Stimulated activated CD4-positive, alpha-beta T cell treated with anti-CD3 and anti-CD28 coated beads, TNF-alpha, amount 100 ng/mL, for 48 hours (primary cell): Measurements from ENCODE around the gene PDE4A.
"Not testable (repeated sequence)": the region's sequence is repeated elsewhere in the genome, so short reads cannot be mapped to it uniquely, and the experiment has no call there.

ENCODE experiments used
- DNase-seq, 3 donors: peaks; one replicate each; pipeline ENCODE4 v3.0.0-alpha.2; 2020; ENCODE audit warnings: low read depth in 3 of 3

PDE4A gene

GRCh38 chr19:10403137-10404021 lies 17.0 kb upstream of the PDE4A start, which contains the start of gene CDC37:
TSS of gene CDC37 (minus strand) at chr19:10403542. CDS start at chr19:10403479, 63 bp downstream.
- peak; percentile 95 to 98 (median 97) for DNase-seq

DNA sequence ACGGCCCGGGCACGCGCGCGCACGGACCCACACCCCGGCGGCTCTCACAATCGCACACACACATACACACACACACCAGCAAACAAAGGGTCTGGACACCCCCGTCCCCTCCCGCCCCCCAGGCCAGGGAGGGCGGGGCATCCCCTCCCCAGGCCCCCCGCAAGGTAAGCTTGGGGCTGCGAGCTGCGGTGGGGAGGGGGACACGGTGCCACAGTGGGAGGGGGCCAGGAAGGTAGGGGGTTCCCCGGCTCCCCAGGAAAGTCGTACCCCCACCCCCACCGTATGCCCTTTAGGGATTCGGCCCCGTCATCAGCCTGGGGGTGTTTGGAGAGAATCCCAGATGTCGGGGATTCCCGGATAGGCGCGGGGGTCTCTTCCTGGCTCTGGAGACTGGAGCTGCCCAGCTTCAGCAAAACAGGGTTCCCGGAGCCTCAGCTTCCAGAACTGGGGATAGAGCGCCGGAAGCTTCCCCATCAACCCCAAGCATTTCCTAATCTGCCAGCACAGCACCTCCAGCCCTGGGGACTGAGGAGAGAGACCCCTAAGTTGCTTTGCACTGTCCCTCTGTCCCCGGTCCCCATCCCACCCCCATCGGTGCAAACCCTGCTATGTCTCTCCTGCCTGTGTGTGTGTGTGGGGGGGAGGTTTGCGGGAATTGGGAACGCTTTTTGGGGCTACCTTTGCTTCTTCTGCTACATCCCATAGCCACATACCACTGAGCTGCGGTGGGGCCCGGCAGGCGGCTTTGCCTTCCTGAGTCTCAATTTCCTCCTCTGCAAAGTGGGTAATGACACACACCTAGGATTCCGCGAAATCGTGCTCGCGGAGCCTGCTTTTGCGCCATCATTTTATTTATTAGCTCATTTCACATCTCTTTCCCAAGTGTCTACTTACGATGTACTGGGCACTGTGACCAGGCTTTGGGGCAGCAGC lies 15.2 kb upstream of the PDE4A start:
- DNase-seq = no peak

GRCh38 chr19:10406191-10406590 lies 14.1 kb upstream of the PDE4A start:
- DNase-seq = no peak

DNA sequence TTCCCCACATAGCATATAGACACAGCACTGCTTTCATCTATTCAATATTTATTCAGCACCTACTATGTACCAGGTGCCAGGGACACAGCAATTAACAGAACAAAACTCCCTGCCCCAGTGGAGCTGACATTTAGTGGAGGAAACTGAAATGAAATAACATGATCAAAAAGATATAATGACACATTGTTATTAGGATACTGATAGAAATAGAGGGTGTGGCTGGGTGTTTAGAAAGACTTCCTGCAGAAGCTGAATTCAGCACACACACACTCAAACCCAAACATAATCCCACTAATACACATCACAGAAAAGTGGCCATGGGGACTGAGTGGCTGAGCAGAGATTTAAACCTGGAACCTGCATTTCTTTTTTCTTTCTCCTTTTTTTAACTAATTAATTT lies 13.2 kb upstream of the PDE4A start:
- no peak for DNase-seq

GRCh38 chr19:10408511-10409283 lies 11.6 kb upstream of the PDE4A start:
- DNase-seq = peak in 1 of 3 donors; percentile 64

GRCh38 chr19:10411224-10411623 lies 9.1 kb upstream of the PDE4A start:
- not testable (repeated sequence) for DNase-seq

- no peak for DNase-seq
Measured at GRCh38 chr19:10412257-10412977, 7.9 kb upstream of the PDE4A start.

- DNase-seq = no peak
Measured at GRCh38 chr19:10416083-10416379, 4.3 kb upstream of the PDE4A start.

DNA sequence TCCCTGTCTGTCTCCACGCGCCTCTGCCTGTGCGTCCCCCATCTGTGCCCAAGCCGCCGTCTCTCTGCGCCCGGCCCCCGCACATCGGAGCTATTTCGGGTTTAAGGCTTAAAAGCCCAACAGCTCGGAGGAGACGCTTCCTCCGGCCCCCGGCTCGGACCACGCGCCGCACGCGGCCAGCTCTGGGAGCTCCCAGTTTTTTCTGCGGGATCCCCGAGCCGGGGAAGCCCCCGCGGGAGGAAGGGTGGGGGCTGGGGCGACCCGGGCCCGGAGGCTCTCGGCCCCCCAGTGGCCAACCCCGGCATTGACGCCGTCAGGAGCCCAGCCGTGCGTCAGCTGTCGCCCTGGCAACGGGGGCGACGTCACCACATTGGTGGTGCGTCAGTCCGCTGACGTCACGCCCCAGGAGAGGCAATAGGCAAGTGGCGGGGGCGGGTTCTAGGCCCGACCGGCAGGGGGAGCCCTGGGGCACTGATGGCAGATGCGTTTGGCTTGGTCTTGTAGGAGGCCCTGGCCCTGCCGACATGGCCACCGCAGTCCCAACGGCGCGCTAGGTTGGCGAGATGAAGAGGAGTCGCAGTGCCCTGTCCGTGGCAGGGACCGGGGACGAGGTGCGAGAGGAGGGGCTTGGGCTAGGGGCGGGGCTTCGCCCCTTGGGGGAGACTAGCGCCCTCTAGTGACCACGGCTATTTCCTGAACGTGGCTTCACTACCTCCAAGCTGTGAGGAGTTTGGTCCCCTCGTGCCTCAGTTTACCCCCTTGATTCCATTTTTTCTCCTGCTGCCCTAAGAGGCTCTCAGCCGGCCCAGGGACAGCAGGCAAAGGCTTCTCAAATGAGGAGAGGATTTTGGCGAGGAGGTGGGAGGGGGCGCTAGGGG lies 3.7 kb upstream of the PDE4A start:
- peak; percentile 90 to 94 (median 91) for DNase-seq

- DNase-seq = no peak
Measured at GRCh38 chr19:10417541-10418234, 2.6 kb upstream of the PDE4A start.

GRCh38 chr19:10418235-10418484 lies 2.2 kb upstream of the PDE4A start:
- DNase-seq = no peak

- no peak for DNase-seq
Measured at GRCh38 chr19:10418485-10419199, 1.7 kb upstream of the PDE4A start.

GRCh38 chr19:10419200-10419645 lies 1.1 kb upstream of the PDE4A start:
- no peak for DNase-seq

- DNase-seq = no peak
Measured at GRCh38 chr19:10419646-10420443, 493 bp upstream of the PDE4A start.

DNA sequence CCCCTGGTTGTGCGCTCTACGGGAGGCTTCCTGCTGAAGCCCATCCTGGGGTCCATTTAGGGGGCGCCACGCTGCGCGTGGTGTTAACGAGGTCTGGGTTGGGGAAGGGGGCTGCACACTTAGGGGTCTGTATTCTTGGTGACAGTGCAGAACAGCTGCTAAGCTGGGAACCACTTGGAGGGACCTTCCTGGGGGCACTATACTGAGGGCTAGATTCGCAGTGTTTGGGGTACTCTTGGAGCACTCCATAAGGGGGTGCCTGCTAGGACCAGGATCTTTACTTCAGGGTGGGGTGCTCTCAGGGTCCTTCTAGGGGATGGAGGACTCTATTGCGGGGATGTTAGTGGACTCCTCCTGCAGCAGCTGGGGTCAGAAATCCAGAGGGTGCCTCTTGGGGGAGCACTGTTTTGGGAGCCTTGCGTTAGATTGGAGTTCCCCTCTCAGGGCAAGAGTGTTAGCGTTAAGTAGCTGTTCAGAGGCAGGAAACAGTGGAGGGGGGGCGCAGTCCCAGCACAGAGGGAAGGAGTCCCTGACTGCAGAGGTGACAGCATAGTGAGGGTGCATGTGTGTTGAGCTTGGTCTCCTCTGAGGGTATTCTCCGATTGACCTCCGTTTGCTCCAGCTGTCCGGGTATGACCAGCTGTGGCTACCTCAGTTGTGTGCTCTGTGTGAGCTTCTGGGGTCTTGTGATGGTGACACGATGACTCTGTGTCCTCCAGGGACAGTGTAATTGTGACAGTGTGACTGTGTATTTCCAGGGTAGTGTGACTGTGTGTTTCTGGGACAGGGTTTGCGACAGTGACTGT lies 1.1 kb downstream of the PDE4A start:
- no peak for DNase-seq

- DNase-seq = no peak
Measured at GRCh38 chr19:10422046-10422461, 1.7 kb downstream of the PDE4A start.

DNA sequence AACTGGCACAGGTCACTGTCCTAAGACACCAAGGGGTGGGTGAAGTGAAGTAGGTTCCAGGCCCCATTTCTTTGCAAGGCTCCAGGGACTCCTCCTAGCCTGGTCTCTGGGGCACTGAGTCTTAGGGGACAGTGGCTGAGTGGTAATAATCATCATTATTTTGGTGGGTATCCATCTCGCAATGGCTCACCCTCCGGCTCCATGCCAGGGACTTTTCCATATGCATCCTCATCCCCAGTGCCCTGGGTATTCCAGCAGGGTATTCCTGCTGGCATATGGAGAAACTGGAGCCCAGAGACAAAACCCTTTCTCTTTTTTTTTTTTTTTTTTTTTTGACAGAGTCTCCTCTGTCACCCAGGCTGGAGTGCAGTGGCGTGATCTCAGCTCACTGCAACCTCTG lies 2.5 kb downstream of the PDE4A start:
- DNase-seq = no peak
